ENCODE results near the gene DNAH1.
A peak's percentile ranks its signal among the peaks of the same experiment; 100 is the strongest.
"Not testable (repeated sequence)": the region's sequence is repeated elsewhere in the genome, so short reads cannot be mapped to it uniquely, and the experiment has no call there.

Gene DNAH1

GRCh38 chr3:52283306-52283705, 32.8 kb upstream of the DNAH1 start:
- Mint-ChIP-seq H3K36me3 (ENCODE audit: low read depth) (peaks cover 9% of the 10 kb centered on the region), H3K9me3 (no peaks in the 10 kb centered on the region), H3K4me3 (no peak overlapping the region), H3K27ac (peak overlapping the region; percentile 75), H3K4me1 (peaks cover 64% of the 10 kb centered on the region), H3K27me3 (no peaks in the 10 kb centered on the region)
- no peak for DNase-seq
- no peak for ATAC-seq

- H3K36me3 Mint-ChIP-seq (ENCODE audit: low read depth); H3K4me3 Mint-ChIP-seq; ATAC-seq; DNase-seq; H3K27me3 Mint-ChIP-seq; H3K9me3 Mint-ChIP-seq: not testable (repeated sequence)
- Mint-ChIP-seq H3K4me1 (peaks cover 62% of the 10 kb centered on the region), H3K27ac (peak overlapping the region; percentile 9)
Measured at GRCh38 chr3:52284051-52284450, 32.1 kb upstream of the DNAH1 start.

- H3K27me3 Mint-ChIP-seq, result no peaks in the 10 kb centered on the region
- H3K27ac Mint-ChIP-seq, result peak overlapping the region; percentile 100
- H3K4me1 Mint-ChIP-seq, result peaks cover 45% of the 10 kb centered on the region
- no peaks in the 10 kb centered on the region for H3K9me3 Mint-ChIP-seq
- peaks cover 10% of the 10 kb centered on the region for H3K36me3 Mint-ChIP-seq (ENCODE audit: low read depth)
- peak overlapping the region; percentile 87 for H3K4me3 Mint-ChIP-seq
- ATAC-seq, result no peak
- DNase-seq, result no peak
Measured at GRCh38 chr3:52286777-52287110, 29.4 kb upstream of the DNAH1 start.

DNA sequence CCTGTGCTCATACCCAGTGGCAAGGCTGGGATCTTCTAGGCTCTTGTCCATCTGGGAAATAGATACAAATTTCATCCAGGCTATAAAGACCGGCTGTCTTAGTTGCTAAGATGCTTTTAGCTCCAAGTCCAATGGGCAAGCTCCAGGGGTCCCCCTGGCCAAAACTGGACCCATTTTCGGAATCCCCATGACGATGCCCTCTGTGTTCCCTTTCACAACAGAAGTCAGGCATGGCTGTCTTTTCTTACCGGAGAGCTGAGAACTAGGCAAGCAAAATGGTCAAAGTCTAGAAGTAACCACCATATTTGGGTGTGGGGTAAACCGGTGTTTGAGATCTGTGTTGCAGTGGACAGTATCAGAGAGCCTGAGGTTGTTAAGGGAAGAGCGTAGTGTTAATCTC, 27.4 kb upstream of the DNAH1 start:
- Mint-ChIP-seq H3K27me3 (no peaks in the 10 kb centered on the region), H3K36me3 (ENCODE audit: low read depth) (peaks cover 11% of the 10 kb centered on the region), H3K4me1 (peaks cover 27% of the 10 kb centered on the region)

GRCh38 chr3:52289338-52289746, 26.8 kb upstream of the DNAH1 start:
- Mint-ChIP-seq H3K27ac (no peak overlapping the region), H3K9me3 (no peaks in the 10 kb centered on the region), H3K4me3 (peak overlapping the region; percentile 87), H3K27me3 (no peaks in the 10 kb centered on the region), H3K36me3 (ENCODE audit: low read depth) (peaks cover 11% of the 10 kb centered on the region), H3K4me1 (peaks cover 25% of the 10 kb centered on the region)
- DNase-seq (no peak), ATAC-seq (no peak)

More for the DNA sequence above, 27.4 kb upstream of the DNAH1 start:
- no peak for ATAC-seq
- Mint-ChIP-seq H3K4me3 (peak overlapping the region; percentile 87), H3K9me3 (no peaks in the 10 kb centered on the region), H3K27ac (peak overlapping the region; percentile 100)
- no peak for DNase-seq

GRCh38 chr3:52289747-52290595, 26.1 kb upstream of the DNAH1 start:
- peaks cover 11% of the 10 kb centered on the region for H3K36me3 Mint-ChIP-seq (ENCODE audit: low read depth)
- DNase-seq, result no peak
- no peak overlapping the region for H3K27ac Mint-ChIP-seq
- no peaks in the 10 kb centered on the region for H3K27me3 Mint-ChIP-seq
- no peaks in the 10 kb centered on the region for H3K9me3 Mint-ChIP-seq
- H3K4me1 Mint-ChIP-seq, result peaks cover 25% of the 10 kb centered on the region
- no peak overlapping the region for H3K4me3 Mint-ChIP-seq
- ATAC-seq, result no peak

GRCh38 chr3:52290596-52291507, 25.3 kb upstream of the DNAH1 start:
- H3K27ac Mint-ChIP-seq, result no peak overlapping the region
- peaks cover 22% of the 10 kb centered on the region for H3K4me1 Mint-ChIP-seq
- ATAC-seq, result no peak
- DNase-seq, result no peak
- no peak overlapping the region for H3K4me3 Mint-ChIP-seq
- H3K36me3 Mint-ChIP-seq (ENCODE audit: low read depth), result peaks cover 11% of the 10 kb centered on the region
- no peaks in the 10 kb centered on the region for H3K9me3 Mint-ChIP-seq
- no peaks in the 10 kb centered on the region for H3K27me3 Mint-ChIP-seq

DNA sequence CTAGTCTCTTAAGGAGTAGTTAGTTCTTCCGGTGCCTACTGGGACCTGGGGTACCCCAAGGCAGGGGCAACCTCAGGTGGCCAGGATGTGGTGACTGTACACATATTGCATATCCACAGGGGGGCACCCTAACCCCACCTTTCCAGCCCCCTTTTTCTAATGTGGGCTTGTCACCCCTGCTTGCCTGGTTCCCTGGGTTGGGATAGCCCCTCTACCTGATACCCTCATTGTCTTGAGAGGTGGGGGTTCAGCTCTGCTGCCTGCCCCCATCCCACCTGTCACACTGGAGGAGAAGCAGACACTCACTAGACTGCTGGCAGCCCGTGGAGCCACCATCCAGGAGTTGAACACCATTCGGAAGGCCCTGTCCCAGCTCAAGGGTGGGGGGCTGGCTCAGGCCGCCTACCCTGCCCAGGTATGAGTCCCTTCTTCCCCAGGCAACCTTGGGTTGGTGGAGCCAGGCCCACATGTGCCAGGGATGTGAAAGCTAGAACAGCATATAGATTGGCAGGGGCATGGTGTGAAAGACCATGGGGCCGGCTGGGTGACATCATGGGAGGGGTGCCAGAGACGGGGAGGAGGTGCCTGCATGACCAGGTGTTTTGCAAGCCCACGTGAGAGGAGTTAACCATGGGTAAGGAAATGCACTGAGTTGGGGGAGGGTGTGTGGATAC, 24.5 kb upstream of the DNAH1 start:
- no peak overlapping the region for H3K27ac Mint-ChIP-seq
- no peak overlapping the region for H3K4me3 Mint-ChIP-seq
- H3K9me3 Mint-ChIP-seq, result no peaks in the 10 kb centered on the region
- peak; percentile 55 for DNase-seq
- peaks cover 11% of the 10 kb centered on the region for H3K36me3 Mint-ChIP-seq (ENCODE audit: low read depth)
- ATAC-seq, result no peak
- H3K27me3 Mint-ChIP-seq, result no peaks in the 10 kb centered on the region
- peaks cover 20% of the 10 kb centered on the region for H3K4me1 Mint-ChIP-seq

- Mint-ChIP-seq H3K4me3 (no peak overlapping the region), H3K36me3 (ENCODE audit: low read depth) (peaks cover 6% of the 10 kb centered on the region), H3K9me3 (no peaks in the 10 kb centered on the region), H3K27ac (no peak overlapping the region), H3K4me1 (peaks cover 17% of the 10 kb centered on the region), H3K27me3 (no peaks in the 10 kb centered on the region)
- ATAC-seq, result no peak
- DNase-seq, result no peak
Measured at GRCh38 chr3:52292247-52293065, 23.7 kb upstream of the DNAH1 start.

- no peak overlapping the region for H3K4me3 Mint-ChIP-seq
- no peak overlapping the region for H3K27ac Mint-ChIP-seq
- DNase-seq (no peak), ATAC-seq (no peak)
- peaks cover 6% of the 10 kb centered on the region for H3K36me3 Mint-ChIP-seq (ENCODE audit: low read depth)
- H3K27me3 Mint-ChIP-seq, result no peaks in the 10 kb centered on the region
- no peaks in the 10 kb centered on the region for H3K9me3 Mint-ChIP-seq
- H3K4me1 Mint-ChIP-seq, result peaks cover 15% of the 10 kb centered on the region
Measured at GRCh38 chr3:52293491-52294319, 22.4 kb upstream of the DNAH1 start.

DNA sequence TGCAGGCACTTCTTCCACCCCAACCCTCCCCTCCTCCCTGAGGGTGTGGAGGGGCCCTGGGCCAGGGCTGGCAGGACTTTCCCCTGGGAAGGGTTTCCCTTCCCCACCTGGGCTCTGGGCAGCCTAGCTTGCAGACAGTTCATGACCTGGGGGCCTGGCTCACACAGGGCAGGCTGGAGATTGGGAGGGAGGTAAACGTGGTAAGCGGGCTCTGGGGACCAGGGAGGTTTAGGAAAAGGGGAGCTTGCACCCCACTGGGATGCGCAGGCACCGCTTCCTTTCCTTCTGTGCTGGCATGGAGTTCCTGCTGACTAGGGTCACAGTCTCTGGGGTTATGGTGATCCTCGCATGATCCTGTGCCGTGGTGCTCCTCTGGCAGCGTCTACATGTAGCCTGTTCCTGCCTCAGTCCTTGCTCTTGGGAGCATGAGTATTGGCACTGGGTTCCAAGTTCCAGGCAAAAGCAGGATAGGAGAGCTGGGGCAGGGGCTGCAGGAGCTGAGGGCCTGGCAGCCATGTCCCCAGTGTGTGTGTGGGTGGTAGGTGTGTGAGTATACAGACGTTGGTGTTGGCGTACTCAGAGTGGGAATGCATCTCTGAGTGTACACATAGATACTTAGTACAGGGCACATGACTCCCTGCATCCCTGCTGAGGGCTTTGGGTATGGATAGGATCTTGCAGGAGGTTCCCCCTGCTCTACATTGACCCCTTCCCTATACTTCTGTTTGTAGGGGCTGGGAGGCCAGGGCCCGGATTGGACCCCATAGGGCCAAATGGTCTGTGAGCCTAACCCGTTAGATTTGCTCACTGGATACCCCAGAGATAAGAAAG, 21.6 kb upstream of the DNAH1 start:
- H3K9me3 Mint-ChIP-seq, result no peaks in the 10 kb centered on the region
- no peak overlapping the region for H3K4me3 Mint-ChIP-seq
- no peak overlapping the region for H3K27ac Mint-ChIP-seq
- H3K27me3 Mint-ChIP-seq, result no peaks in the 10 kb centered on the region
- no peak for DNase-seq
- H3K36me3 Mint-ChIP-seq (ENCODE audit: low read depth), result peaks cover 6% of the 10 kb centered on the region
- peaks cover 12% of the 10 kb centered on the region for H3K4me1 Mint-ChIP-seq
- ATAC-seq, result no peak

GRCh38 chr3:52295671-52296208, 20.4 kb upstream of the DNAH1 start:
- H3K4me1 Mint-ChIP-seq, result peaks cover 14% of the 10 kb centered on the region
- H3K9me3 Mint-ChIP-seq, result no peaks in the 10 kb centered on the region
- H3K27ac Mint-ChIP-seq, result no peak overlapping the region
- no peaks in the 10 kb centered on the region for H3K27me3 Mint-ChIP-seq
- ATAC-seq (no peak), DNase-seq (no peak)
- peaks cover 6% of the 10 kb centered on the region for H3K36me3 Mint-ChIP-seq (ENCODE audit: low read depth)
- H3K4me3 Mint-ChIP-seq, result no peak overlapping the region
